ENCODE measurements around the gene CDK11B. TPM values are rescaled to one million over a fixed set of nuclear protein-coding genes. Genes with fewer than 3 reads are reported as not detected.

Gene CDK11B
- total RNA-seq, 1 donor from 2014 or later: 23.4 TPM

GRCh38 chr1:1627261-1627828 lies 31.5 kb downstream of the CDK11B start:
- H3K27me3 ChIP-seq (ENCODE audit: insufficient read depth, low read length): peaks cover 3% of the 10 kb centered on the region
- H4K20me1 ChIP-seq (ENCODE audit: insufficient read depth, low read length): peaks cover 13% of the 10 kb centered on the region
- H3K79me2 ChIP-seq (ENCODE audit: insufficient read depth, low read length): no peaks in the 10 kb centered on the region
- DNase-seq (ENCODE audit: low read depth) (no peak), FAIRE-seq (no peak)
- H3K9ac ChIP-seq (ENCODE audit: low read length): no peak overlapping the region
- Mint-ChIP-seq H3K27me3 (ENCODE audit: low read depth, unreplicated experiment) (no peaks in the 10 kb centered on the region), H3K36me3 (ENCODE audit: low read depth, unreplicated experiment) (no peaks in the 10 kb centered on the region), H3K4me3 (ENCODE audit: unreplicated experiment) (no peak overlapping the region), H3K4me1 (ENCODE audit: low read depth, unreplicated experiment) (peaks cover 5% of the 10 kb centered on the region), H3K9me3 (ENCODE audit: unreplicated experiment) (no peaks in the 10 kb centered on the region), H3K27ac (ENCODE audit: unreplicated experiment) (no peak overlapping the region)
- H3K27ac ChIP-seq (ENCODE audit: low read depth, low read length): no peak overlapping the region
- no peak overlapping the region for H3K4me2 ChIP-seq (ENCODE audit: low read length)
- no peaks in the 10 kb centered on the region for H3K36me3 ChIP-seq (ENCODE audit: insufficient read depth, low read length)
- H3K4me1 ChIP-seq (ENCODE audit: insufficient read depth, low read length): peaks cover 5% of the 10 kb centered on the region
- H3K4me3 ChIP-seq (ENCODE audit: insufficient read depth, low read depth, low read length): no peak overlapping the region
- H2AFZ ChIP-seq (ENCODE audit: low read depth, low read length): no peak overlapping the region
- no peaks in the 10 kb centered on the region for H3K9me3 ChIP-seq (ENCODE audit: insufficient read depth, low read depth, low read length)
- no peak for TF ChIP-seq CTCF (IDR thresholded peaks at IDR 0.05; ENCODE audit: insufficient read depth, low read depth, low read length)
- no peak for TF ChIP-seq EZH2 (IDR thresholded peaks at IDR 0.05; ENCODE audit: insufficient read depth, low read length)

GRCh38 chr1:1626207-1627141 lies 32.3 kb downstream of the CDK11B start:
- Histone ChIP-seq H3K4me3 (ENCODE audit: insufficient read depth, low read depth, low read length) (no peak overlapping the region), H3K9ac (ENCODE audit: low read length) (no peak overlapping the region), H3K9me3 (ENCODE audit: insufficient read depth, low read depth, low read length) (no peaks in the 10 kb centered on the region), H4K20me1 (ENCODE audit: insufficient read depth, low read length) (peaks cover 21% of the 10 kb centered on the region), H3K27me3 (ENCODE audit: insufficient read depth, low read length) (no peaks in the 10 kb centered on the region), H3K79me2 (ENCODE audit: insufficient read depth, low read length) (no peaks in the 10 kb centered on the region), H3K4me1 (ENCODE audit: insufficient read depth, low read length) (peaks cover 9% of the 10 kb centered on the region), H3K27ac (ENCODE audit: low read depth, low read length) (no peak overlapping the region), H3K36me3 (ENCODE audit: insufficient read depth, low read length) (no peaks in the 10 kb centered on the region), H3K4me2 (ENCODE audit: low read length) (no peak overlapping the region), H2AFZ (ENCODE audit: low read depth, low read length) (no peak overlapping the region)
- Mint-ChIP-seq H3K4me1 (ENCODE audit: low read depth, unreplicated experiment) (peaks cover 8% of the 10 kb centered on the region), H3K27ac (ENCODE audit: unreplicated experiment) (no peak overlapping the region), H3K27me3 (ENCODE audit: low read depth, unreplicated experiment) (no peaks in the 10 kb centered on the region), H3K36me3 (ENCODE audit: low read depth, unreplicated experiment) (no peaks in the 10 kb centered on the region), H3K4me3 (ENCODE audit: unreplicated experiment) (no peak overlapping the region), H3K9me3 (ENCODE audit: unreplicated experiment) (no peaks in the 10 kb centered on the region)
- FAIRE-seq: no peak
- no peak for DNase-seq (ENCODE audit: low read depth)
- no peak for TF ChIP-seq EZH2 (IDR thresholded peaks at IDR 0.05; ENCODE audit: insufficient read depth, low read length)
- TF ChIP-seq CTCF (IDR thresholded peaks at IDR 0.05; ENCODE audit: insufficient read depth, low read depth, low read length): no peak
